Fibroblast of lung (primary cell): ENCODE measurements around the gene ASAP2.

Experiments used
- CTCF ChIP-seq, 2 donors: IDR thresholded peaks in 1 of 2; conservative IDR thresholded peaks in 1 of 2; 1 replicate in 1 of 2; 2 replicates in 1 of 2; pipeline ENCODE4 v1.5.1; 2011 to 2012; ENCODE audit warnings: low read length in 2 of 2, control low read depth in 1 of 2, inconsistent platforms in 1 of 2, low read depth in 1 of 2, mild to moderate bottlenecking in 1 of 2
- EZH2 ChIP-seq: IDR thresholded peaks from 2 replicates; pipeline ENCODE4 v1.5.1; 2012; ENCODE audit warnings: low read length, control low read depth, mild to moderate bottlenecking; ENCODE audit errors: missing control alignments

GRCh38 chr2:9297156-9297555 lies 90.5 kb downstream of the ASAP2 start:
- TF ChIP-seq CTCF (conservative IDR thresholded peaks at IDR 0.05 in 1 of 2, IDR thresholded peaks at IDR 0.05 in 1 of 2; ENCODE audit: low read depth in 1 of 2, low read length in 2 of 2): no peak
- TF ChIP-seq EZH2: no peak
